ENCODE measurements around the gene IL32. TPM values are rescaled to one million over a fixed set of nuclear protein-coding genes. Genes with fewer than 3 reads are reported as not detected.

Gene IL32
- total RNA-seq, 1 experiment from 2014 or later: 24.9 TPM

DNA sequence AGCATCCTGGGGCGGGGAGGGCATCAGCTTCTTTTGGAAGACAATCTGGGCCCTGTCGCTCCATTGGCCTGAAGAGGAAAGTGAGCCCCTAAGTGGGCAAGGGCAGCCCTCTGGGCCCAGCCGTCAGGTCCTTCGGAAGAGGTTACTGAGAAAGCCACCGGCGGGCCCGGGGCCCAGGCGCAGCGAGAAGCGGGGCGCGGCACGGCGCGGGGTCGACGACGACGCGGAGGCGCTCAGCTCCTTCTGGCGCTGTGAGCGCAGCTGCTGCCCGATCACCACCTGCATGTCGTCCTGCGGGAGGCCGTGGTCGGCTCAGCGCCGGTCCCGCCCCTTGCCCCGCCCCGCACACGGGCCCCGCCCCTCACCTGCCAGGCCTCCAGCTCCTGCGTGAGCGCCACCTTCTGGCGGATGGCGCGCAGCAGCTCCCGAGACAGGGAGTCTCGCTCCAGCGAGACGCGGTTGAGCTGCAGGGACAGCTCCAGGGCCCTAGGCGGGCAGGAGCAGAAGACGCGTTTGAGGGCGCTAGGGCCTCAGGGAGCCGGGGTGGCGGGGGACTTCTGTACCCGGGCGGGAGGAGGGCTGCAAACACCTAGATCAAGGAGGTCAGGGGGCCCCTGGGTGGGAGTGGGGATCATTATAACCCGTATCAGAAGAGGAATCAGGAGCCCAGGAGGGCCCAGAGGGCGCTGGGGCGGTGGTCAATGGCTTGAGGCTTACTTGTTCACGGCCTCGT, 37.3 kb upstream of the IL32 start:
- no peak for DNase-seq (ENCODE audit: low read depth)

DNA sequence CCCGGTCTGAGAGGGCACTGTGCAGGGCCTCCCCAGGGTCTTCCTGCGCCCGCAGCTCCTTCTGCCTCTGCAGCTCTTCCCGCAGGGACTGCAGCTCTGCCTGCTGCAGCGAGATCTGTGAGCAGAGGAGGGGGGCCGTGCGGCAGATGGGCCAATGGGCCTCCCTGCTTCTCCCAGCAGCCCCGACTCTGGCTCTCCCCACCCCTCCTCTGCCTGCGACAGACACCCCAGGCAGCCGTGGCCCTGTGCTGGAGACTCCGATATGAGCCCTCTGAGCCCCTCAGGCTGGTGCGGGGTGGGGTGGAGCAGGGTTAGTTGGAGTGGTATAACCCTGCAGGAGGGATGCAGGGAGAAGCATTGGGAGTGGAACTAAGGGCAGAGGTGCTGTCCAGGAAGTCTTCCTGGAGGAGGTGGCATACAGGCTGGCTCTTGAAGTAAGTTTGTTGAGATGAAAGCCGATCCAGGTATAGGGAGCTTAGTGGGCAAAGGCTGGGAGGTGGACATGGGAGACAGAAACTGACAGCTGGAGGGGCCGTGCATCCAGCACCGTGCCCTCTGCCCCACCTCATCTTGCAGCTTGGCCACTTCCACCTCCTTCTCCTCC, 36.6 kb upstream of the IL32 start:
- no peak for DNase-seq (ENCODE audit: low read depth)

DNA sequence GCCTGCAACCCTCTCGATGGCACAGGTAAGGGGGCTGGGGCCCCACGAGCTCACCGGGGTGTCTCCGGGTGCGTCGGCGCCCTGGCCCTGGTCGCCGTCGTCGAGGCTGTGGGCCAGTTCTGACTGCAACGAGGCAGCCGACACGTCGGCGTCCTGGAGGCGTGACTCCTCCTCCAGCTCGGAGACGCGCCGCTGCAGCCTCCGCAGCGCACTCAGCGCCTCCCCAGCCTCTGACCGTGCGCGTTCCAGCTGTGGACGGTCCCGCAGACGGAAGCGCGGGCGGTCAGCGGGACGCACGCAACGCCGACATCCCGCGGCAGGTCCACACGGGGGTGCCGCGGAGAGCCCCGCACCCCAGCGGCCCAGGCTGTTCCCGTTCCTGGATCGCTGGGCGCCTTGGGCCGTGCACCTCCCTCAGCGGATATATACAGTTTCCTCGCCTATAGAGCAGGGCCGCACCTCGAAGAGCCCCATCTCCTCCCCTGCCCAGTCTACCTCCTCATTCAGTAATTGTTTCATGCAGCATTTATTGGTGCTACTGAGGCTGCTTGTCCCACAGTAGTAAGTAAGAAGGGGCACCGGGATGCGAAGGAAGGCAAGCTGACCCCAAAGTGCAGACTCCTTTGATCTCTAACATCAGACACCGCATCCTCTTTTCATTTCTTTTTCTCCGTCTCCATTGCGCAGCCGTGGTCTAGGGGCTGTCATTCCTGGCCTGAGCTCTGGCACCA, 35.8 kb upstream of the IL32 start:
- peak; percentile 55 for DNase-seq (ENCODE audit: low read depth)

DNA sequence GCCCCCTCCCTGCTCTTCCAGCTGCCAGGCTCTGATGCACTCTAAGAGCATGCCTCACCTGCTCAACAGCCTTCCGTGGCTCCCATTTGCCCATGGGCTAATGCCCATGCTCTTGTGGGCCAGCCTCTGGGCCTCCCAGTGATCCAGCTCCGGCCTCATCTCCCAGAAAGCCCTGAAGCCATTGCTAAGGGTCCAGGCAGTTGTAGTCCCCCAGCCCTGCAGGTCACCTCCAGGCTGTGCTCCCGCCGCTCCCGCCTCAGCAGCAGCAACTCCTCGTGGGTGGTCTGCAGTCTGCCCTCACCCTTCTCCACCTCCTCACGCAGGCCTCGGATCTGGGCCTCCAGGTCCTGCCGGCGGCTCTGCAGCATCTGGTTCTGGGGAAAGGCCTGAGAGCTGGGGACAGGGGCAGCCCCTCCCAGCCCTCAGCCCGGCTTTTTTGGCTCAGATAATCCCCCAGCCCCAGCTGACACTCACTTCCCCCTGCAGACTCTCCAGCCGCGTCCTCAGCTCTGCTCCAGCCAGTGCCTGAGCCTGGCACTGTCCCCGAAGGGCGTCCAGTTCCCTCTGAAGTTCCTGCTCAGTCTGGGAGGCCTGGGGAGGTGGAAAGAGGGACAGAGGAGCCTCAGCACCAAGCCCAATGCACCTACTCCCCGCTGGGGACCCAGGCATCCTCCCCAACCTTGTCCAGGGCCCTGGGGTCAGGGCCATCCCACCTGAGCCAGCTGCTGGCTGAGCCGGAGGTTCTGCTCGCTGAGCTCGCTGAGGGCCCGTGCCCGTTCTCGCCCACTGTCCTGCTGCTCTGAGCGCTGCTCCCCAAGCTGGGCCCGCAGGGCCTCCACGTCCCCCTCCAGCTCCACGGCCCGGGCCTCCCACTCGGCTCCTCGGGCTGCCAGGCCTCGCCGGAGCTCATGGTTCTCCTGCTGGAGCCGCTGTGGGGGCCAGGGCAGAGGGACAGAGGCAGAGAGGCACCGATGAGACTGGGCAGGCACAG, 34.9 kb upstream of the IL32 start:
- no peak for DNase-seq (ENCODE audit: low read depth)

DNA sequence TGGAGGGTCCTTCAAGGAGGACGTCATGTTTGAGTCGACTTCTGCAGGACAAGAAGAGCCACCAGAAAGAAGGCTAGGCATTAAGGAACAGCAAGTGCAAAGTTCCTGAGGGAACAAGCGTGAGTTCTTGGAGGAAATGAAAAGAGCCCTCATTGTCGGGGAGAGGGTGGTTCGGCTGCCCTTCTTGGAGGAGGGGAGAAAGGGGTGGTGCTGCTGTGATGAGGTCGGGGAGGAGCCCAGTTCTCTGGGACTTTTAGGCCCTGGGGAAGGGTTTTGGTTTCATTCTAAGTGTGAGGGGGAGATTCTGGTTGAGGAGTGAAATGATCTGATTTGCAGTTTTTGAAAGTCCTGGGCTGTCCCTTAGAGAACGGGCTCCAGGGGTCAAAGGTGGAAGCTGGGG, 32.8 kb upstream of the IL32 start:
- no peak for DNase-seq (ENCODE audit: low read depth)

DNA sequence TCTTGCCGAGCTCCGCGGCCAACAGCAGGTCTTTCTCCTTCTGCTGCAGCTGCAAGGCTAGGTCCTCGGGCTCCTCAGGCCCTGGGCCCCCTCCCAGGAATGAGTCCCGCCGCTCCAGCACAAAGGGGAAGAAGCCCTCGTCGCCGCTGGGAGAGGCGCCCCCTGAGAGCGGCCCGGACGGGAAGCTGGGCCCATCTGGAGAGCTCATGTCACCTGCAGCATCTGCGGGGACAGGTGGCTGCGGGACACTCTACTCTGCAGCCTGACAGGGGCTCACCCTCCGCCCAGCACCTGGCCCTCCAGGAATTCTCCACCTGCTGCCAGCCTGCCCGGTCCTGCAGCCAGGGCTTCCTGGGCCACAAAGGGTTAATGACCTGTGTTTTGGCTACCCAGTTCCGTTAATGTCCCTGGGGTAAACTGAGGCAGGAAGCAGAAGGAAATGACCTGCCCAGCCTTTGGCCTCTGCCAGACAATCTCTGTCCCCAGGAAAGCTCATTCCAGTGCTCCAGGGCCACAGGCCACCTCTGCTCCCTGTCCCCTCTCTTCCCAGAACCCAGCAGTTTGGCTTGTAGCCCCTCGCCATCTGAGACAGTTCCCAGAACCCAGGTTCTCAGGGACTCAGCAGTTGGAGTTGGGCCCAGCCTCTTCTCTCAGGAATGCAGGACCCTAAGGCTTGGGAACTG, 30.0 kb upstream of the IL32 start:
- DNase-seq (ENCODE audit: low read depth): no peak

DNA sequence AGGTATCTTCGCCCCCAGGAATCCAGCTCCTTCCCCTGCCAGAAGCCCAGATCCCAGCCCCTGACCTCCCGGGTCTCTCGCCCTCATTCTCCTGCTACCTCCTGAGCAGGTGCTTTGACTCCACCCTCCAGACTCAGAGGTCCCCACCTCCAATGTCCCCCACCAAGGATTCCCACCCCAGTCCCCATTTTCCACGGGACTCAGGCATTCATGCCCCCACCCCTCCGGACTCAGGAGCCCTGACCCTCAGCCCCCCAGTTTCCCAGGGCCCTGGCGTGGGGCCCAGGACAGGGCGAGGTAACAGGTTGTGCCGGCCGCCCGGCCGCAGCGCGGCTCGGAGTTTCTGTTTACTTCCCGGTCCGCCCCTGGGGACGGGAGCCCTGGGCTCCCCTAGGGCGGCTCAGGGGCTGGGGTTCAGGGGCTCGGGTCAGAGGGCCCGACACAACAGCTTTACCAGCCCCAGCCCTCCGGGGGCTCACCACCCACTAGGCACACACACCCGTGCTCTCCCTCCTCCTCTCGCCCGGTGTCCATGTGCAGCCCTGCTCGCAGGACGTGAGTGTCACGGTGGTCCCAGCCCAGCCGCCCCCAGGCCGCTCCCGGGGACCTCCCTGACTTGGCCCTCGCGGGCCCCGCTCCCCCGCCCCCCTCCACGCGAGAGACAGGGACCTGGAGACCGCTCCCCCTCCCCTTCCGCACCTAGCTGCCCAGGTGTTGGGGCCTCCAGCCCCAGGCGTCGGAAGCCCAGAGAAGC, 29.3 kb upstream of the IL32 start:
- DNase-seq (ENCODE audit: low read depth): no peak

DNA sequence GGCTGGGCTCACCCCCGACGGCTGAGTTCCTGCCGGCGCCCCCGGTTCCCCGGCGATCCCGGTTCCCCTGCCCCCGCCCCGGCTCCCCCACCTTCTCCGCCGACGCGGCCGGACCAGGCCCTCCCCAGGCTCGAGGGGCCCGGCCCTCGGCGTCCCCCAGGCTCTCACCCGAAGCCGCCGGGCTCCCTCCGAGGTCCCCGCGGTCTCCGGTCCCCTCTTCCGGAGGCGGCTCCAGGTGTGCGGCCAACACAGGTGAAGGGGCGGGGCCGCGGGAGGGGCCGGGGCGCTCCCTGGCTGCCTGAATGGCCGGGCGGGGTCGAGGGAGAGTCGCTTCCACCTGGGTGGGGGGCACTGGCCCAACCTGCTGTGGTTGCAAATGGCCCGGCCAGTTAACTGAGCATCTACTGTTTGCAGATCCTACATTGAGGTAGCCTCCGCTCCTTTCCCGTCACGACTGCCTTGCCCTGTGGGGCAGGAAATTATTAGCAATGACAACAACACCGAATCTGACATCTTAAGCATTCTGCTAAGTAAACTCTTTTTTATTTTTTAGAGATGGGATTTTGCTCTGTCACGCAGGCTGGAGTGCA, 28.6 kb upstream of the IL32 start, which contains the start of gene BICDL2:
TSS of gene BICDL2 (minus strand) at position 219 of the 590 bp plus-strand sequence. CDS start 1,448 bp downstream, outside the sequence.
- DNase-seq (ENCODE audit: low read depth): no peak

DNA sequence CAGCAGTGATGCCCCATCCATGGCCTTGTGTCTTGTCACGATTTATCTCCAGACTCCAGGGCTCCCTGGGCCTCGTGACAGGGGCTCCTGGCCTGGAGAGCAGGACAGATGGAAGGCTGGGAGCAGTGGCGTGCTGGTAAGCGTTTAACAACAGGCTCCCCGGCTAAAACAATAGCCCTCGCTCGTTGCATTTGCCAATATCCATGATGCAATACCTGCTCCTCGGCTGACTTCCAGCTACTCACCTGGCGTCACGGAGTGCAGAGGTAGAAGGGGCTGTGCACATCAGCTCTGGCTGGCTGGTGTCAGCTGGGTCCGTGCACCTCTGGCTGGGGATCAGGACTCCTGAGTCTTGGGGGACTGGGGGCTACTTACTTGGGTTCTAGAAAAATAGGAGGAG, 27.2 kb upstream of the IL32 start:
- DNase-seq (ENCODE audit: low read depth): no peak

DNA sequence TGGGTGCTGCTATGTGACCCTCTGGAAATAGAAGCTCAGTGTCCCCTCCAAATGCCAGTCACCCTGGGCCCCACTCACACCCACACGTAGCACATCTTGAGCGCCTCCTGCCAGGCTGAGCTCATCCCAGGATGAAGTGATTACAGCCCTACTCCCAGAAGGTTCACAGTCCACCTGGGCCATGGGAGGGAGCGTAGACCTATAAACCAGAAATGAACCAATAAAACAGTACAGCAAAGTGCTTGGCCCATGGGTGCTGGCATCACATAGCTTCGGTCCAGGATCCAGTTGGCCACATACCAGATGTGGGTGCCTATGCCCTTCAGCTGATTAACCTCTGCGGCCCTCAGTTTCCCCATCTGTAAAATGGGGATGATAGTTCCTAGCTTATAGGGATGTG, 26.5 kb upstream of the IL32 start:
- no peak for DNase-seq (ENCODE audit: low read depth)

DNA sequence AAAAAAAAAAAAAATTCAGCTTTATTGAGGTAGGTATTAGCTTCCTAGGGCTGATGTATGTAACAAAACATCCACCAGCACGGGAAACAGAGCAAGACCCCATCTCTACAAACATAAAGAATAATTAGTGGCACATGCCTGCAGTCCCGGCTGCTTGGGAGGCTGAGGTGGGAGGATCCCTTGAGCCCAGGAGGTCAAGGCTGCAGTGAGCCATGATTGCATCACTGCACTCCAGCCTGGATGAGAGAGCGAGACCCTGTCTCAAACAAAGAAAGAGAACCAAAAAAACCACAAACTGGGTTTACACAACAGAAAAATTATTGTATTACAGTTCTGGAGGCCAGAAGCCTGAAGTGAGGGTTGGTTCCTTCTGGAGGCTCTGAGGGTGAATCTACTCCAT, 23.1 kb upstream of the IL32 start:
- no peak for DNase-seq (ENCODE audit: low read depth)

DNA sequence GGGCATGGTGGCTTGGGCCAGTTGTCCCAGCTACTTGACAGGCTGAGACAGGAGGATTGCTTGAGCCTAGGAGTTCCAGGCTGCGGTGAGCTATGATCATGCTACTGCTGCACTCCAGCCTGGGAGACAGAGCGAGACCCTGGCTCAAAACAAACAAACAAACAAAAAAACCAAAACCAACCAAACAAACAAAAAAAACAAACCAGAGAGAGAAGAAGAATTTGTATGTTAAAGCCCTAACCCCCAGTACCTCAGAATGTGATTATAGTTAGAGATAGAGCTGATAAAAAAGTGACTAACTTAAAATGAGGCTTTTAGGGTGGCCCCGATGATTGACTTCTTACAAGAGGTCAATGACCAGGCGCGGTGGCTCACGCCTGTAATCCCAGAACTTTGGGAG, 20.7 kb upstream of the IL32 start:
- no peak for DNase-seq (ENCODE audit: low read depth)

DNA sequence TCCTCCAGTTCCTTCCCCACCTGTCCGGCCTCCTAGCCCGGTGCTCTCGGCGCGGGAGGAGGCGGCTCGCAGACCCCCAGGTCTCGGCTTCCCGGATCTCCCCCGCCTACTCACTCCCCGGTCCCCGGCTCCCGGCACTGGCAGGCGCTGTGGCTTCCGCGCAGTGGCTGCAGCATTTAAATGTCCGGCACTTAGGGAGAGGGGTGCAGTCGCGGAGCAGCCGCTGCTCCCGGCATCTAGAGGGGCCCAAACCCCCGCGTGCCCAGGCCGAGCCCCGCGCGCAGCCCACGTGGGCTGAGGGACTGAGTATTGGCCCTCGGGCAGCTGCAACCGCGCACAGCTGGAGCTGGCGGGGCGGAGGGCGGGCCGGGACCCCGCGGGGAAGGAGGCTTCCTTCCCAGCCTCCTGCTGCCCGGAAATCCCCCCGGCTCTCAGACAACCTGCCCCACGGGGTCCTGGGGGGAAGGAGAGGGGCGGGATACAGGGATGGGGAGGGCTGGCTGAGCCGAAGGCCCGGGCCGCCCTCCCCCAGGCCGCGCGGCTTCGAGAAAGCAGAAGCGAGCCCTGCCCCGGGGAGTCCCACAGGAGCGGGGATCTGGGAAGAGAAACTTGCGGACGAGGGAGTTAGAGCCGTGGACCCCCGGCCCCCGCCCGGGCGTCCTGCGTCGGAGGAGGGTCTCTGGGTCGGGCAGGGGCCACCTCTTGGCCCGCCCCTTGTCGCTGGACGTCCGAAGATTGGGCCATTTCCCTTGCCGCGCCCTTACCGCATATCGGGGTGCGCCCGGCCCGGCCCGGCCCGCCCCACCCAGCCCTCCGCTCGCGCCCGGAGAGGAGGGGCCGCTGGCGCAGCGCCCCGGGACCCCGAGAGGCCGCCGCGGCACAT, 19.4 kb upstream of the IL32 start, which contains the start of gene MMP25:
TSS of gene MMP25 (plus strand) at position 804 of the 883 bp plus-strand sequence. CDS start 357 bp downstream, outside the sequence.
- DNase-seq (ENCODE audit: low read depth): no peak

DNA sequence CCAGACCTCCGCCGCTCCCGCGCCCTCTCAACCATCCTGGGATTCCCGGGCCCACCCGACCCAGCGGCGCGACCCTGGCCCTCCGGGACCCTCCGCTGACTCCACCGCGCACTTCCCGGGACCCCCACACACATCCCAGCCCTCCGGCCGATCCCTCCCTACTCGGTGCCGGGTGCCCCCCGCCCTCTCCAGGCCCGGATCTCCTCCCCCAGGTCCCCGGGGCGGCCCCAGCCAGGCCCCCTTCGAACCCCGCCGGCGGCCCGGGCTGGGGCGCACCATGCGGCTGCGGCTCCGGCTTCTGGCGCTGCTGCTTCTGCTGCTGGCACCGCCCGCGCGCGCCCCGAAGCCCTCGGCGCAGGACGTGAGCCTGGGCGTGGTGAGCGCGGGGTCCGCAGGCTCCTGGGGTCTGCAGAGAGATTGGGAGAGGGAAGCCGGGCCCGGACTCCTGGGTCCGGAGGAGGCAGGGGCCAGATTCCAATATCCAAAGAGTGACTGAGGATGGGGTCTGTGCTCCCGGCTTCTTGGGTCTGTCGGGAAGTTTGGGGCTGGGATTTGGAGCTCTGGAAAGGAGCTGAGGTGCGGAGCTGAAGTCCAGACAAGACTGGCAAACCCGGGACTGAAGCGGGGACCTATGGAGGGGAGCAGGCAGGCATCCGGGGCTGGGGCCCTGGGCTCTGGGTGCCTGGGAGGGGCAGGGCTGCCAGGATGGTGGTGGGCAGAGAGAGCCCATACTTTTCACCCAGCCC, 18.6 kb upstream of the IL32 start:
- DNase-seq (ENCODE audit: low read depth): no peak

DNA sequence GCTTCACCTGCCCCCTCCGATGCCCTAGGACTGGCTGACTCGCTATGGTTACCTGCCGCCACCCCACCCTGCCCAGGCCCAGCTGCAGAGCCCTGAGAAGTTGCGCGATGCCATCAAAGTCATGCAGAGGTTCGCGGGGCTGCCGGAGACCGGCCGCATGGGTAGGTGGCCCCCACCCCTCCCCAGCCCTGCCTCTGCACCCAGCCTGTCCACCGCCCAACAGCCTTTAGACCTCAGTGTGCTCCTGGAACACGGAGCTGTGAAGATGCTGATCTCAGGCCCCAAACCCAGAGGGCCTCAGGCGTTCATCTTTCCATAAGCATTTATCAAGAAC, 18.1 kb upstream of the IL32 start:
- DNase-seq (ENCODE audit: low read depth): no peak

DNA sequence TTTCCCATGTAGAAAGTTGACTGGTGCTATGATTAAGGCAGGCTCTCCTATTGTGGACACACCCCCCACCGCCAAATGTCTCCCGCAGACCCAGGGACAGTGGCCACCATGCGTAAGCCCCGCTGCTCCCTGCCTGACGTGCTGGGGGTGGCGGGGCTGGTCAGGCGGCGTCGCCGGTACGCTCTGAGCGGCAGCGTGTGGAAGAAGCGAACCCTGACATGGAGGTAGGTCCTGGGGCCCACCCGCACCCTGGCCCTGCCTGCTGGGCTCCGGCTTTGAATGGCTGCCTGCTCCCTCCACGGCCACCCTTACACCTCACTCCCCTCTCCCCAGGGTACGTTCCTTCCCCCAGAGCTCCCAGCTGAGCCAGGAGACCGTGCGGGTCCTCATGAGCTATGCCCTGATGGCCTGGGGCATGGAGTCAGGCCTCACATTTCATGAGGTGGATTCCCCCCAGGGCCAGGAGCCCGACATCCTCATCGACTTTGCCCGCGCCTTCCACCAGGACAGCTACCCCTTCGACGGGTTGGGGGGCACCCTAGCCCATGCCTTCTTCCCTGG, 15.4 kb upstream of the IL32 start:
- DNase-seq (ENCODE audit: low read depth): no peak

DNA sequence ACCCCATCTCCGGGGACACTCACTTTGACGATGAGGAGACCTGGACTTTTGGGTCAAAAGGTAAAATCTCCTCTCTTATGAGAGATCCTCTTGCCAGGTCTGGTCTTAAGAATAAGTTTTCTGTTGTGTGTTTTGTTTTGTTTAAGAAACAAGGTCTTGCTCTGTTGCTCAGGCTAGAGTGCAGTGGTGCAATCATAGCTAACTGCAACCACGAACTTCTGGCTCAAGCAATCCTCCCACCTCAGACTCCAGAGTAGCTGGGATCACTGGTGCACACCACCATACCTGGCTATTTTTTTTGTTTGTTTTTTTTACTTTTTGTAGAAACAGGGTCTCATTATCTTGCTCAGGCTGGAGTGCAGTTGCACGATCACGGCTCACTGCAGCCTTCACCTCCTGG, 15.0 kb upstream of the IL32 start:
- no peak for DNase-seq (ENCODE audit: low read depth)

DNA sequence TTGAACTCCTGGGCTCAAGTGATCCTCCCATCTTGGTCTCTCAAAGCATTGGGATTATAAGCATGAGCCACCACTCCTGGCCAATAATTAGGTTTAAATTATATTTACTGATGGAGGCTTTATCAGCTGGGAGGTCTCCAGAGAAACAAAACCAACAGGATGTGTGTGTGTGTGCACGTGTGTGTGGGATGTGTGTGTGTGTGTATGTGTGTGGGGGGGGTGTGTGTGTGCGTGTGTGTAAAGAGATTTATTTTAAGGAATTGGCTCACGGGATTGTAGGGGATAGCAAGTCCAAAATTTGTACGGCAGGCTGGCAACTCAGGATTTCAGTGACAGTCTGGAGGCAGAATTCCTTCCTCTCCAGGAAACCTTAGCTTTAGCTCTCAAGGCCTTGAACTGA, 14.4 kb upstream of the IL32 start:
- no peak for DNase-seq (ENCODE audit: low read depth)

Measured in RPMI7951 (cell line).